ENCODE data around the gene KCNJ15.

- TF ChIP-seq CTCF (IDR thresholded peaks at IDR 0.05 in 8 of 11, conservative IDR thresholded peaks at IDR 0.05 in 3 of 11) (no peak), POLR2AphosphoS5 (IDR thresholded peaks at IDR 0.05) (no peak)
These were observed 12.9 kb upstream of the KCNJ15 start for GRCh38 chr21:38243732-38244406.

Data from spleen (tissue), 7 donors.